ENCODE data around the gene CCDC83. TPM values are rescaled to one million over a fixed set of nuclear protein-coding genes. Genes with fewer than 3 reads are reported as not detected.
"Not testable (repeated sequence)": the region's sequence is repeated elsewhere in the genome, so short reads cannot be mapped to it uniquely, and the experiment has no call there.

The CCDC83 gene
- total RNA-seq, 1 donor from 2014 or later = not detected

DNA sequence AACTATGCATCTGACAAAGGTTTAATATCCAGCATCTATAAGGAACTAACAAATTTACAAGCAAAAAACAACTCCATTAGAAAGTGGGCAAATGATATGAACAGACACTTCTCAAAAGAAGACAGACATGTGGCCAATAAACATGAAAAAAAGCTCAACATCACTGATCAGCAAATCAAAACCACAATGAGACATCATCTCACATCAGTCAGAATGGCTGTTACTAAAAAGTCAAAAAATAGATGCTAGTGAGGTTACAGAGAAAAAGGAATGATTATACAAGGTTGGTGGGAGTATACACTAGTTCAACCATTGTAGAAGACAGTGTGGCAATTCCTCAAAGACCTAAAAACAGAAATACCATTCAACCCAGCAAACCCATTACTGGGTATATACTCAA, 14.3 kb upstream of the CCDC83 start:
- not testable (repeated sequence) for DNase-seq

DNA sequence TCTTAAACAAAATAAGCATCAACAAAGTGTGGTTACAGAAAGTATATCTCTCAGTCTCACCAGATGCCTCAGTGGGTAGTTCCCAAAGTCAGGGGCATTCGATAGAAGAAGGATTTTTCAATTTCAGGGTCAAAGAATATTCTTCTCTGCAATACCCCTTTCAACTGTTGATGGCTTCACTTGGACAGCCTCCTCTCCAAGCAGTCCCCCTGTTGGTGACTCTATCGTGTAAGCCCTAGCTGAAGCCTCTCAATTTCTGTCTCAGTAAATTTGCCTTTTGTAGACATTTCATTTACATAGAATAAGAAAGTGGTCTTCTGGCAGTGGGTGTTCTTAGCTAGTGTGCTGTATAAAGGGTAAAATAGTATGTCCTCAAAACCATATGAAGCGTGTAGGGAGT, 11.3 kb upstream of the CCDC83 start:
- DNase-seq = no peak

DNA sequence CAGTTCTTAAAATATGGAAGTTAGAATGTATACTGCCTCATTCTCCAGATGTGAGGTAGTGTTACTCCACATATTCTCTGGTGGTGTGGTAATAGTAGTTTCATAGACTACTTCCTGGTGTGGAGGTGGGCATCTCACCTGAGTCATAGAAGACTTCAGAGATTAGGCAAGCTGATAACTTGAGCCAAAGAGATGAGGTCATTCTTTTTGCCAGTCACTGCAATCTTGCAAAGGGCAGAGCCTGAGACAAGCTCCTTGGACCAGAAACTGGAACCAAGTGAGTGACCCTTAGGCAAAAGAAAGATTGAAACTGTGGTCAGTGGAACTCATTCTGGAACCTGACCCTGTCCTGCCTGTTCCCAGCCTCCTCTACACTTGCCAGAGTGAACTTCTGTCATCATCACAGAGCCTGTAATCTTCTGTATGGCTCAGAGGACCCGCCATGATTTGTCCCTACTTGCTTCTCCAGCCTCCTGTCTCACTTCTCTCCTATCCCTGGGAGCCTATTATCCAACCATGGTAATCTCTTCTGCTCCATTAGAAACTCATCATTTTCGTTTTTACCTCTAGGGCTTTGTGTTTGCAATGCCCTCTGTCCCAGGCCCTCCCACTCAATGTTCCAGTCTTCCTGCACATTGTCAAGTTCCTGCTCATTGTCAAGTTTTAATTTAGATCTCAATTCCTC, 10.6 kb upstream of the CCDC83 start:
- DNase-seq = peak; percentile 48

DNA sequence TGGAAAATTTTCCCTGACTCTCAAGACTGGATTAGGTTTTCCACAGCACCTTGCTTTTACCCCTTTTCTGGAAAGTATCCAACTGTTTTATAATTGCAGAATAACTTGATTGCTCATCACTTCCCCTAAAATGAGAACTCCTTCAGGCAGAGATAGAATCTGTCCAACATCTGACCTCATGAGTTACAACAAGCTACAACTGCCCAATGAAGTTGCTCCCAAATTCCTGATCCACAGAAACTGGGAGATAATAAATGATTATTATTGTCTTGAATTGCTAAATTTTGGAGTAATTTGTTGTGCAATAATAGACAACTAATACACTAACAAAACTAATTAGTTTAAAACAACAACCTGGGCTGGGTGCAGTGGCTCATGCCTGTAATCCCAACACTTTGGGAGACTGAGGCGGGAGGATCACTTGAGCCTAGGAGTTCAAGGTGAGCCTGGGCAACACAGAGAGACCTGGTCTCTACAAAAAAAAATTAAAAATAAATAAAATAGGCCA, 10.0 kb upstream of the CCDC83 start:
- no peak for DNase-seq

DNA sequence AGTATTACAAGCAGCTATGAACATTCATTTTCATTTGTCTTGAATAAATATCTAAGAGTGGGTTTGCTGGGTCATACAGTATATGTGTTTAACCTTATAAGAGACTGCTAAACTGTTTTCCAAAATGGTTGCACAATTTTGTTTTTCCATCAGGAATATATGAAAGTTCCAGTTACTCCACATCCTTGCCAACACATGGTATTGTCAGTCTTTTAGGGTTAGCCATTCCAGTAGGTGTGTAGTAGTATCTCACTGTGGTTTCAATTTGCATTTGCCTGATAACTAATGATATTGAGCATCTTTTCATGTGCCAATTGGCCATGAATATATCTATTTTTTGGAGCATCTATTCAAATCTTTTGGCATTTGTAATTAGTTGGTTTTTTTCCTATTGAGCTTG, 7.7 kb upstream of the CCDC83 start:
- no peak for DNase-seq

DNA sequence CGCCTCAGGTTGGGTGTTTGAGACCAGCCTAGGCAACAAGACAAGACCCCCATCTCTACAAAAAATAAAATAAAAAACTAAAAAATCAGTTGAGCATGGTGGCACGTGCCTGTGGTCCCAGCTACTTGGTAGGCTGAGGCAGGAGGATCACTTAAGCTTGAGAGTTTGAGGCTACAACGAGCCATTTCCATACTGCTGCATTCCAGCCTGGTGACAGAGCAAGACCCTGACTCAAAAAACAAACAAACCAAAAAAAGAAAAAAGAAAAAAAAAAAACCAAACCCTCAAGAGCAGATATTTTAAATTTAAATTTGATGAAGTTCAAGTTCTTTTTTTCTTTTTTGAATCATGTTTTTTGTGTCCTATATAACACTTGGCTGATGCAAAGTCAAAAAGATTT, 7.2 kb upstream of the CCDC83 start:
- DNase-seq = no peak

DNA sequence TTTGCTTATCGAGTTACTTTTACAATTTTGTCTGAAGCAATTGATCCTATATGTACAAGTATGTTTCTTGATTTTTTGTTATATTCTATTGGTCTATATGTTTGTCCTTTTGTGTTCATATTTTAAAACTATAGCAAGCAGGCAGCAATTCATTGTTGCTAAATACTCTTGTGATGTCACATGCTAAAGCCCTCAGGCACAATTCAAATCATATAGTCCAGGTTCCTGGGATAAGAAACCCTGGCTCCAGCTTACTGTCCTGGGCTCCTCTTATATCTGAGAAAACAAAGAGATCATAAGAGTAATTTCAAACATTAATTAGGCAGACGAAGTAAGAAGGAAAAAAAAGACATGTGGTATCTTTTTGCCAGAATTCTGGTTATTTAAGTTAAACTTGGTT, 6.6 kb upstream of the CCDC83 start:
- no peak for DNase-seq

DNA sequence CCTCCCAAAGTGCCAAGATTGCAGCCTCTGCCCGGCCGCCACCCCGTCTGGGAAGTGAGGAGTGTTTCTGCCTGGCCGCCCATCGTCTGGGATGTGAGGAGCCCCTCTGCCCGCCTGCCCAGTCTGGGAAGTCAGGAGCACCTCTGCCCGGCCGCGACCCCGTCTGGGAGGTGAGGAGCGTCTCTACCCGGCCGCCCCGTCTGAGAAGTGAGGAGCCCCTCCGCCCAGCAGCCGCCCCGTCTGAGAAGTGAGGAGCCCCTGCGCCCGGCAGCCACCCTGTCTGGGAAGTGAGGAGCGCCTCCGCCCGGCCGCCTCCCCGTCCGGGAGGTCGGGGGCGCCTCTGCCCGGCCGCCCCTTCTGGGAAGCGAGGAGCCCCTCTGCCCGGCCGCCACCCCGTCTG, 2.4 kb upstream of the CCDC83 start:
- not testable (repeated sequence) for DNase-seq

DNA sequence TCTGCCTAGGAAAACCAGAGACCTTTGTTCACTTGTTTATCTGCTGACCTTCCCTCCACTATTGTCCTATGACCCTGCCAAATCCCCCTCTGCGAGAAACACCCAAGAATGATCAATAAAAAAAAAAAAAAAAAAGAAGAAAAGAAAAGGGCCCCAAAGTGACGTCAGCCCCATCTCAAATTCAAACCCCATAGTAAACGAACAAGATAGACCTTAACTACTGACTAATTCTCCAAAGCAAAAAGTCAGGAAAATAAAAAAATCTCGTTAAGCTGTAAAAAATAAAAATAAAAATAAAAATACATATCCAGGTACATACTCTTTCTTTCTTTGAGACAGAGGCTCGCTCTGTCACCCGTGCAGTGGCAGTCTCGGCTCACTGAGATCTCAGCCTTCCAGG, 1.6 kb upstream of the CCDC83 start:
- DNase-seq = not testable (repeated sequence)

DNA sequence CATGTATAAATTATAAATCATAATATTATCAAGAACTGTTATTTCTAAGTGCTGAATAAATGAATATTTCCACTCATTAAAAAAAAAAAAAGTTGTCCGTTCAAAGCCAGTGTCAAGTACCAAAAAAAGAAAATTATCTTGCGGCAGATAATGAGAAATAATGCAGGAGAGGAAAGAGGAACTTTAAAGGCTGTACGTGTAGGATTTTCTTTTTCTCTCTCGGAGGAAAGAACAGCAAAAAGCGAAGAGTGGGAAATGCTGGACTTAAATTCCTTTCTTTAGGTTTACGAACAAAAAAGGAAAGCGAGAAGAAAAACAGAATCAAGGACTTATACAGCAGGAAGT, 999 bp upstream of the CCDC83 start:
- DNase-seq = no peak

DNA sequence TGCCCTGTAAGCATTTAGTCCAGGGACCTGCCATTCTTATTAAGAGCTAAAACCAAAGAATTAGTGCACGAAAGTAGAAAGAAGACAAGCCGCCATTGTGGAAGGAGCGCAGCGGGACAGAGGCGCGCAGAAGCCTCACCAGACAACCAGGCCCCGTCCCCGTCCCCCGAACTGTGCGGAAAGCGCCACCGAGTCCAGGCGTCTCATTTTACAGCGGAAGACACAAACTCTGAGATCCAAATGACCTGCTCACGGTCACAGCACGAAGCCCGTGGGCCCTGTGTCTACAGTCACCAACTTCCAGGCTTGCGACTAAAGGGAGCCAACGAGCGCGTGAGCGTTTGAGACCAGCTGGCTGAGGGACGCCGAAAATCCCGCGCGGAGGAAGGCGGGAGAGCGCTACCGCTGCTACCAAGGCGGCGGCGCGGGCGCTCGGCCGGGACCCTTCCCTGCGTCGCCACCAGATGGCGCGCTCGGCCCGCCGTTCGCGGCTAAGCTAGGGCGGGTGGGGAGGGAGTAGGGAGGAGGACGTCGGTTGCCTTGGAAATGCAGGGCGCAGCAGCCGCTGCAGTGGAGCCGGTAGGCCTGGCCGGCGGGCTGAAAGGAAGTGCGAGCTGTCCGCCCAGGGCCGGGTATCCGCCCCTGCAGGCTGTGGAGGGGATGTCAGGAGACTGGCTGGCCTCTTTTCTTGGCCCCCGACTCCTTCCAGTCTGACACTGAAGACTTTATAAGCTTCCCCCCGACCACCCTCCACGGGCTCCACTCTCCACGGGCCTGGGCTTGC, 434 bp upstream of the CCDC83 start:
- DNase-seq = peak; percentile 94

DNA sequence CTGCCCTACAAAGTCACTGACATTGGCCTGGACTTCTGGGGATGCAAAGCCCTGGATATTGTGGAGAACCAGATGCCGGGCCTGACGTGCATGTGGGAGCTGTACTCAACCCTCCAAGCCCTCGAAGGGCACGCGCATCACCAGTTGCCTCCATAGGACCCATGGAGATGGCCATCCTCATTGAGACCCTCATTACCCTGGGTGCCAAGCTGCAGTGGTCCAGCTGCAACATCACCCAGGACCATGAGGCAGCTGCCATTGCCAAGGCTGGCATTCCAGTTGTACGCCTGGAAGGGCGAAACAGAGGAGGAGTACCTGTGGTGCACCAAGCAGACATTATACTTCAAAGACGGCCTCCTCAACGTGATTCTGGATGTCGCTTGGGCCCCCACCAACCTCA, 1.9 kb downstream of the CCDC83 start:
- no peak for DNase-seq

DNA sequence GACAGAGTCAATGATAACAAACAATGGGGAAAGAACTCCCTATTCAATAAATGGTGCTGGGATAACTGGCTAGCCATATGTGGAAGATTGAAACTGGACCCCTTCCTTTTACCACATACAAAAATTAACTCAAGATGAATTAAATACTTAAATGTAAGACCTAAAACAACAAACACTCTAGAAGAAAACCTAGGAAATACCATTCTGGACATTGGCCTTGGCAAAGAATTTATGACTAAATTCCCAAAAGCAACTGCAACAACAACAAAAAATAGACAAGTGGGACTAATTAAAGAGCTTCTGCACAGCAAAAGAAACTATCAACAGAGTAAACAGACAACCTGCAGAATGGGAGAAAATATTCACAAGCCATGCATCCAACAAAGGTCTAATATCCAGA, 4.4 kb downstream of the CCDC83 start:
- DNase-seq = not testable (repeated sequence)

DNA sequence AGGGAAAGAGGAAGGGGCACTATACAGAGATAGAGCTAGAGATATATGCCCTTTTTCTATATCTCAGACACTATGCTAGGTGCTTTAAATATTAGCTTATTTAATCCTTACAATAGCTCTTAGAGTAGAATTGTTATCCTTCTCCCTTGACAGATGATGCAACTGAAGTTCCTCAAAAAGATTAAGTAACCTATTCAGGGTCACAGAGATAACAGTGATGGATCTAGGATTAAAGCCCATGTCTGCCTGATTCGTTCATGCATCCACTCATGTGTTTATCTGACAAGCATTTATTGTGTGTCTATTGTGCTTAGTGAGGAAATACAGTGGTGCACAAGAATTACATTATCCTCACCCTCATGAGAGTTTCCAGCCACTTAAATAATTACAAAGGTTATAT, 8.7 kb downstream of the CCDC83 start:
- no peak for DNase-seq

DNA sequence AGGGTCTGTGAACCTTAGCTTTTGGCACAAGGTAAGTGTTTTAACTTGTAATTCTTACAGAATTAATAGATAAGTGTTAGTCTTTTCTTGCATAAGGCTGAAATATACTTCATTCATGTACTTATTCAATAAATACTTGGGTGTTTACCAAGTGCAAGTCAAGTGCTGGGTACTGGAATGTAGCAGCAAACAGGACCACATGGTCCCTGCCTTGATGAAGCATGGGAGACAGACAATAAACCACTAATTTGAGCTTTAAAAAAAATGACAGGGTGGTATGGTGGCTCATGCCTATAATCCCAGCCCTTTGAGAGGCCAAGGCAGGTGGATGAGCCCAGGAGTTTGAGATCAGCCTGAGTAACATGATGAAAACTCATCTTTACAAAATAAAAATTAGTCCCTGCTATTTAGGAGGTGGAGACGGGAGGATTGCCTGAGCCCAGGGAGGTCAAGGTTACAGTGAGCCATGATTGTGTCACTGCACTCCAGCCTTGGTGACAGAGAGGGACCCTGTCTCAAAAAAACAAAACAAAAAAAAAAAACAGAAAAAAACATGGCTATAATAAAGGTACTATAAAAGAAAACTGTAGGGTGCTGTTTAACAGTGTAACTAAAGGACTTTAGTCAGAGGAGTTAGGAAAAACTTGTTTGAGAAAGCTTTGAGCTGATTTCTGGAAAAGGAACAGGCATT, 11.1 kb downstream of the CCDC83 start:
- DNase-seq = no peak

DNA sequence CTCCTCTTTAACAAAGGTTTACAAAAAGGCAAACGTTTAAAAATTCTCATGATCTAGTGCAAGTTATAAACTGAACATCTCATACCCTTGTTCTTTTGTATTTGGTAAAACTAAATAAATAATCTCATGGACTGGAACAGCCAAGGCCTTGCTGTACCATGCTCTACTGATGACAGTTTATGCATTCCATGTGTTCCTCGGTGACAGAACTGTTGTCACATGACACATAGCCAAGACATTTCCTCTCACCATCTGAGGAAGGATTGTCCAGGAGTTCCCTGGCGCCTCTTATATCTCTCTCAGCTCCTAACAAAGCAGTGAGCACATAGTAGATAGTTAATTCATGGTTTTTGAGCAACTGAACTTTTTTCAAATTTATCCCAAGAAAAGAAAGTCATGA, 12.6 kb downstream of the CCDC83 start:
- no peak for DNase-seq

DNA sequence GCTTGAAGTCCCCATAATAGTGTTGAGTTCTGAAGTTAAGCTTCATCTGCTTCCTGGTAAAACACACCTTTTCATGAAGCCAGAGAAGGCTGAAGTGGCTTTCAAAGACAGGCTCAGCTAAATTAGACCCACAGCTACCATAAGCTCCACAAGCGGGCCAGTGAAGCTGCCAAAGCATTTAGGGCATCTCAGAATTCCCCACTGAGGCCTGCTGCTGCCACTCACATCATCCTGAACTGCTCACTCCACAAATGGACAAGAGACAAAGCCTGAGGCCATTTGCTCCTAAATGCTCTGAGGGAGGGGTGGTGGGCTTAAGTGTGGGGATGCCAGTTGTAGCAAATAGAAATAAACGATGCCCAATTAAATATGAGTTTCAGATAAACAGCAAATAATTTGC, 14.6 kb downstream of the CCDC83 start:
- no peak for DNase-seq

DNA sequence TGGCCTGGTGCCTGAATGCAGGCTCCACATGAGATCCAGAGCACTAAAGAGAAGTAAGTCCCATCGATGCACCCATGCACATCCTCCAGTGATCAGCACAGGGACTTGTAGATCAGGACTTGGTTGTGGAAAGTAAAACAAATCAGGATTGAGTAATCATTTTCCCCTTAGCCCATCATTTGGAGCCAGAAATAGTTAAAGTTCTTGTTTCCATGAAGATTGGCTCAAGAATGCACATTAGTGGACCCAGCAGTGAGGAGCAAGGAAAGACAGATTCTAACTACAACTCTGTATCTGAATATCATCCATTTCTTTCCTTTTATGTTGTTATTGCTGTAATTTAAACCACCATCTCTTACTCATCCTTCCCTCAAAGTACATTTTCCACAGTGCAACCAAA, 19.1 kb downstream of the CCDC83 start:
- DNase-seq = no peak

DNA sequence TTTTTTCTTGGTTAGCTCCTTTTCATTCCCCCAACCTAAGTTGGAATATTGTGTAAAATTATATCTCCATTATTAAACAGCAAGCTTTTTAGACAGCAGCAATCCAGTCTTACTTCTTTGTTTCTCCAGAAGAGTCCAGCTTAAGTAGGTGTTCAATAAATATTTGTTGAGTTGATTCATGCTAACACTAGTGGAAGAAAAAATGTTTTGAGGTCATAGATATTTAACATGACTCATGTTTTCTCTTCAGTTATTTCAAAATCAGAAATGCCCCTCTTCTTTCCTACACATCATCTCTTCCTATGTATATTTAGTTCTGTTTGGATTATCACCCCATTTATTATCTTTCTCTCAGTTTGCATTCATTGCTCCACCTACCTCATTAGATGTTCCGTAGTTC, 20.3 kb downstream of the CCDC83 start:
- DNase-seq = no peak

DNA sequence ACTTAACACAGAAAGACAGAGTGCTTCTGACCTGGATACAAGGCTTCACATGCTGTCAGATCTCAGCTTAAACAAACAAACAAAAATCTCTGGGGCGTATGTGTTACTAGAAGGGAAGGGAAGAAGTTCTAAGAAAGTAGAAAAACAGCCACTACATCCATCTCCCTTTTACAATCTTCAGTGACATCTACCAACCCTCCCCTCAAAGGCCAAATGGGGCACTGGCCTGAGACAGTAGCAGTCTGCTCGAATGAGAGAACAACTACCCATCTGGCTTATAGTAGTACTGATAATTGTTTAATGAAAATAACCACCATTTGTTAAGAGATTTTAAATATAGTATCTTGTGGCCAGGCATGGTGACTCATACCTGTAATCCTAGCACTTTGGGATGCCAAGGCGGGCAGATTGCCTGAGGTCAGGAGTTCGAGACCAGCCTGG, 29.4 kb downstream of the CCDC83 start:
- no peak for DNase-seq

DNA sequence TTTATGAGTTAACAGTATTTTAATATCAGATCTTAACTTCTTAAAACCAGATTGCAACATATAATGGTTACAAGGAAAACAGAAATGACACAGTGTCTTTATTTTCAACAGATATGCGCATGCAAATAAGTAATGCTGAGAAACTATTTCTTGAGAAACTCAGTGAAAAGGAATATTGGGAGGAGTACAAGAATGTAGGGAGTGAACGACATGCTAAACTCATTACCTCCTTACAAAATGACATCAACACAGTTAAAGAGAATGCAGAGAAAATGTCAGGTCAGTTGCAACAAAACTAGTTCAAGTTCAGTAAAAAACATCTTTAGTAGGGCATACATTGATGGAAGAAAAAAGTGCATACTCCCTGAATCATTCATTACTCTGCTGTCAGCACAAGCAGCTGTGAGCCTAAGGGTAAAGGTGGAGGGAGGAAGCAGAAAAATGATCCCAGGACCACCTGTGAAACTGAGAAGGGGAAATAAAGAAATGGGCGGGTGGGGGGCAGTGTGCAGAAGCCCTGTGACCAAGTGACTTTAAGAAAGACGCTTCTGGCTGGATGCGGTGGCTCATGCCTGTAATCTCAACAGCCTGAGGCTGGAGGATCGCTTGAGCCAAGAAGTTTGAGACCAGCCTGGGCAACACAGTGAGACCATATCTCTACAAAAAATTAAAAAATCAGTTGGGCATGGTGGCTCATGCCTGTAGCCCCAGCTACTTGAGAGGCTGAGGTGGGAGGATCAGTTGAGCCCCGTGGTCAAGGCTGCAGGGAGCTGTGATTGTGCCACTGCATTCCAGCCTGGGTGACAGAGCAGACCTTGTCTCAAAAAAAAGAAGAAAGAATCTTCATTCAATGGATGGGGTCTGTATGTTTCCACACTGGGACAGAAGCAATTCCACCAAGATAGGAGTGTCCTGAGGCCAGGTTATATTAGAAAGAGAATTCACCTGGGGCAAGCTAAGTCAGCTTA, 31.2 kb downstream of the CCDC83 start:
- no peak for DNase-seq

DNA sequence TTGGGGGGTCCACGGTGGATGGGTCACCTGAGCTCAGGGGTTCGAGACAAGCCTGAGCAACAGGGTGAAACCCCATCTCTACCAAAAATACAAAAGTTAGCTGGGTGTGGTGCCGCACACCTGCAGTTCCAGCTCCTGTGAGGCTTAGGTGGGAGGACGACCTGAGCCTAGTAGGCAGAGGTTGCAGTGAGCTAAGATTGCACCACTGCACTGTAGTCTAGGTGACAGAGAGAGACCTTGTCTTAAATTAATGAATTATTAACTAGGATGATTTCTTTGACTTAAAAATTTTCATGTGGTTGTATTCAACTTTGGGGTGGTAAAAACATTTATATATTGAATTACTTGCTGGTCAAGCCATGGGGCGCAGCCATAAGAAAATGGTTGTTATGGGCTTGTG, 33.9 kb downstream of the CCDC83 start:
- no peak for DNase-seq

All from dermis blood vessel endothelial cell (primary cell).